Activated naive CD4-positive, alpha-beta T cell treated with anti-CD3 and anti-CD28 coated beads, Interleukin-2, amount 50 U/mL, for 16 hours (primary cell): Measurements from ENCODE around the gene ATP2A3.

Experiments
- DNase-seq: peaks from one replicate; pipeline ENCODE4 v3.0.0-alpha.2; 2020

Gene ATP2A3

DNA sequence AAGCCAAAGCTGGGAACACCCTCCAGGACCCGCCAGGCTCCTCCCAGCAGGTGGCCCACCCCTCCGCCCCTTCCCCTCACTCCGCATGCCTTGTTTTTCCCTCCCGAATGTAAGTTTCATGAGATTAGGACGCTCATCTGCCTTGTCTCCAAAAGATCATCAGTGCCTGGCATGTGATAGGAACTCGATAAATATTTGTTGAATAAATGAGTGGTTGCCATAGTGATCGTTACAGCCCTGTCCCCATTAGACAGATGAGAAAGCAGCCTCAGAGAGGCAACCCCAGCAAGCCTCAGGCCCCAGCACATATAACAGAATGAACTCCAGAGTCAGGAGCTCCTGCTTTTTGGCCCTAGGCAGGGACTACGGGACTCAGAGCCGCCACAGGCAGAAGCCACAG, 76.4 kb downstream of the ATP2A3 start:
- no peak for DNase-seq

DNA sequence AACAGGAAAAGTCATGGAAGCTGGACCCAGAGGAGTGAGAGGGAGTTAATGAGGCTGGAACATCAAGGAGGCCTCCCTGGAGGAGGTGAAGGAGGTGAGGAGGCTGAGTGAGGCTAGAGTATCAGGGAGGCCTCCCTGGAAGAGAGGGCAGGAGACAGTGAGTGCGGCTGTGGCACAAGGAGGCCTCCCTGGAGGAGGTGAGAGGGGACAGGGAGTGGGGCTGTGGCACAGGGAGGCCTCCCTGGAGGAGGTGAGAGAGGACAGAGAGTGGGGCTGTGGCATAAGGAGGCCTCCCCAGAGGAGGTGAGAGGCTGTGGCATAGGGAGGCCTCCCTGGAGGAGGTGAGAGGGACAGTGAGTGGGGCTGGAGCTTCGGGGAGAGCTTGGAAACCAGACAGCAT, 76.8 kb downstream of the ATP2A3 start:
- no peak for DNase-seq

GRCh38 chr17:3886776-3887175, 77.5 kb downstream of the ATP2A3 start:
- no peak for DNase-seq

DNA sequence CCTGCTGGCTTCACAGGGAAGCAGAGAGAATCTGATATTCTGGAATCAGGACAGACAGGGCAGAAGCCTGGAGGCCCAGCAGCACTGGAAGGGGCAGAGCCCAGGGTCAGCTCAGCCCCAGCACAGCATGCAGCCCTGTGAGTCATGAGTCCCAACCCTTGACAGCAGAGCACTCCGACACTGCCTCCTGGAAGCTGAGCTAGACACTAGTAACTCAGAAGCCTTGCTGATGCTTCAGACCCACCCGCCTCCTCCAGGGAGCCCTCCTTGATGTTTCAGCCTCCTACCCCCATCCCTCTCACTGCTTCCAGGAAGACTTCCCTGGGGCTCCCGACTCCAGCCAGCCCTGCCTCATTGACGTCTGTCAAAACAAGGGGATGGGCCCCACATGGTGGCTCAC, 78.3 kb downstream of the ATP2A3 start:
- no peak for DNase-seq

GRCh38 chr17:3885271-3885670, 79.0 kb downstream of the ATP2A3 start:
- no peak for DNase-seq

DNA sequence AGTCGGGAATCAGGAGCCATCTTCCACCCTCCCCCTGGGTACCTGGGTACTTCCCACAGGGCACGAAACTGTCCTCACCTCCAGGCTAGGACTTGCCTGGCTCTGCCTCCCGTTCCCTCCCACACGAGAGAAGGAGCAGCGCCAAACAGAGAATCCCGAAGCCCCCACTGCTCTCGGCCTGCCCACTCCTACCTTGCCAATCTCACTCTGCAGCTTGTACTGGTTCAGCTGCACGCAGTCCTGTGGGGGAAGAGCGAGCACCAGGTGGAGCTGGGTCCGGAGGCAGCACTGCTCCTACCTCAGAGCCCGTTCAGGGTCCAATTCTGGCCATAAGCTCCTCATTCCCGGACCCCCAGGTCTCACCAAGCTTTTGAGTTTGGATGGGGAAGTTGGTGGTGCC, 80.0 kb downstream of the ATP2A3 start:
- no peak for DNase-seq

GRCh38 chr17:3882276-3882675, 82.0 kb downstream of the ATP2A3 start:
- DNase-seq: no peak

DNA sequence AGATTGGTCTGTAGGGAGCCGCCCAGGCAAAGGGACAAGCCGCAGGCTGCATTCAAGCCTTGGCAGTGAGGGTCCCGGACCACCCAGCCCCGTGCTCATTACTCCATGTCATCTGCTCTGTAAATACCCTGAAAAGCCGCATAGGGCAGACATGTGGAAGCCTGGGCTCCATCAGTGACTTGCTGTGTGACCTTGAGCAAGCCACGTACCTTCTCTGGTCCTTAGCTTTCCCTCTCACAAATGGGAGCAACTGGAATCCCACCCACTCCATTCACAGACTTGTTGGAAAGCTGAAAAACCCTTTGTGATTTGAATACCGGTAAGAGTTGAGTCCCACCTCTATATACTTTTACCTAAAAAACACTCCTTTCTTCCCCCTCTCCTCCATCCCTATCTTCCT, 83.3 kb downstream of the ATP2A3 start:
- no peak for DNase-seq

DNA sequence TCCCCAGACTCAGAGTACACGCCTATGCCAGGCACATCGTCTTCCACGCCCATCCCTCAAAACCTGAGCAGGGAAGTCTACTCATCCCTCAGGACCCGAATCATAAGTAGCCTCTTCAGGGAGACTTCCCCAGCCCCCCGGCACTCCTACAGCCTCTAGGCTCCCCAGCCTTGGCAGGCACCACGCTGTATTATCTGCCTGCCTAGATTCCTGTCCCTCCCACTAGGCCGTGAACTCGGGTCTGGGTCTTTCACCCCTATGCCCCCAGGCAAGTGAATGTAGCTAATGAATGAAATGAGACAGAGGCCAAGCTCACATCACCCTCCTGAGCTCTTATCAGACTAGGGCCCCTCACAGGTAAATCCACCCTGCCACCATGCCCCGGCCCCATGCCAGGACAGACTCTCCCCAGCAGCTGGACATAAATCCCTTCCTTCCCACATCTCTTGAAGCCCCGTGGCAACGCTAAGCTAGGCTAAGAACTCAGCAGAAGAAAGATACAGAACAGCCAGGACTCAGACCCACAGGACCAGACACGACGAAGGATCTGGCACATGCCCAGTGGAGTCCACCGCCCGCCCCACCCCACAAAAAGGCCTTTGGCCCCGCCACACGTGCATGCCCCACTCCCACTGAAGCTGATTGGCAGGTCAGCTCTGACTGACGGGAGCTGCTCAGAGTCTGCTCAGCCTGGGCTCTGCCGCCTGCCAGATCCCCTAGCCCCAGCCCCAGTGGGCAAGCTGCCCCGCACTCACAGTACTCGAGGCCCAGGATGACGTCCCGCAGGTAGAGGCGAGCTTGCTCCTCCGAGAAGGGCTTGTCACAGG, 84.4 kb downstream of the ATP2A3 start:
- DNase-seq: no peak

DNA sequence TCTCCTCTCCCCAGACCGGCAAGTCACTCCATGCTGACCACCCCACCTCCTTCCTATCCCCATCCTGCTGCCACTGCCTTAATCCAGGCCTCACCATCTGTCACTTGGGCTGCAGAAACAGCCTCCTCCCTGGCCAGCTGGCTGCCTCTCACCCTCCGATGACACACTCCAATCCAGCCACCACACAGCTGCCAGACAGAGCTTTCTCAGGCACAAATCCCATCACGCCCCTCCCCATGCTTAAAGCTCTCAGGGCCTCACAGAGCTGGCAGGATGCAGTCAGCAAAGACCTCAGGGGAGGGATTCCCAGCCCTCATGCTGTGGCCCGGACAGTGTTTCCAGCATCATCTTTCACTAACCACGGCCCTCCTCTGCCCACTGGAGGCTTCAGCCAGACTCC, 85.1 kb downstream of the ATP2A3 start:
- DNase-seq: no peak

DNA sequence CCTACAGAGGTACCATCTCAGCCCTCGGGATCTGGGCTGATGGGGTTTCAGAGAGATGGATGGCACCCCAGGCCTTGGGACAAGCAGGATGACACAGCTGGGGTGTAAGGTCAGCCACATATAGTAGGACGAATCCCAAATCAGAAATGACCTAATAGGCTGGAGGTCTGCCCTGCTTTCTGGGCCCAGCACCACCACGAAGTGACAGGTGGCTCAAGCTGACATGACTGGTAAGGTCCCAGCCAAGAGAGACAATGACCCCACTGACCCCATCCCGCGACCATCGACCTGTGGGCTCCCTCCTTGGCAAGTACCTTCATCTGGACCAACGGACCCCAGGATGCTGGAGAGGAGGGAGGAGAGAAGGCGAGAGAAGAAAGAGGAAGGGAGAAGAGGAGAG, 87.0 kb downstream of the ATP2A3 start:
- no peak for DNase-seq

DNA sequence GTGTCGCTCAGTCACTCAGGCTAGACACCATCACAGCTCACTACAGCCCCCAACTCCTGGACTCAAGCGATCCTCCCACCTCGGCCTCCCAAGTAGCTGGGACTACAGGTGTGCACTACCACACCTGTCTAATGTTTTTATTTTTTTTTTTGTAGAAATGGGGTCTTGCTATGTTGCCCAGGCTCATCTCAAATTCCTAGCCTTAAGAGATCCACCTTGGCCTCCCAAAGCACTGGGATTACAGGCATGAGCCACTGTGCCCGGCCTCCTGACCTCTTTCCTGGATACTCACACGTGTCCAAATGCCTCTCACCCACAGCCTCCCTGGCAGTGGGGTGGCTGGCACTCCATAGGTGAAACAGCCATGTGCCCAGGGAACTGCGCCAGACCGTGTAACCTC, 88.9 kb downstream of the ATP2A3 start:
- DNase-seq: no peak
